Measurements from ENCODE around the gene RNF212. TPM values are rescaled to one million over a fixed set of nuclear protein-coding genes. Genes with fewer than 3 reads are reported as not detected.

The RNF212 gene
- total and polyA plus RNA-seq, 2 experiments from 2014 or later, result 17.0 to 20.6 TPM

GRCh38 chr4:1094336-1094690 lies 19.1 kb downstream of the RNF212 start (continued):
- no peak for TF ChIP-seq REST (IDR thresholded peaks at IDR 0.05; ENCODE audit: unreplicated experiment)
- TF ChIP-seq EZH2phosphoT487 (IDR thresholded peaks at IDR 0.05; ENCODE audit: unreplicated experiment), result no peak
- TF ChIP-seq ZNF114 (CRISPR knock-in tag; IDR thresholded peaks at IDR 0.05), result no peak
- no peak for TF ChIP-seq ETS1 (IDR thresholded peaks at IDR 0.05)
- no peak for TF ChIP-seq POLR2AphosphoS5 (IDR thresholded peaks at IDR 0.05; ENCODE audit: low read depth)
- TF ChIP-seq EZH2 (IDR thresholded peaks at IDR 0.05; ENCODE audit: low read depth, unreplicated experiment), result no peak
- no peak for TF ChIP-seq CTCF (conservative IDR thresholded peaks at IDR 0.05; ENCODE audit: low read depth in 2 of 2)
- TF ChIP-seq JUNB (IDR thresholded peaks at IDR 0.05; ENCODE audit: unreplicated experiment), result no peak

- H3K27ac Mint-ChIP-seq, result no peak overlapping the region
- H3K4me1 ChIP-seq (ENCODE audit: insufficient read depth), result no peaks in the 10 kb centered on the region
- H3K27me3 ChIP-seq (ENCODE audit: insufficient read depth), result no peaks in the 10 kb centered on the region
- no peaks in the 10 kb centered on the region for H3K79me2 ChIP-seq (replicated peaks; ENCODE audit: insufficient read depth)
- H3K4me1 Mint-ChIP-seq, result peaks cover 8% of the 10 kb centered on the region; the same call in 2 of the 3 replicates
- no peak overlapping the region for H3K4me3 Mint-ChIP-seq
- peaks cover 3% of the 10 kb centered on the region for H3K27me3 Mint-ChIP-seq (ENCODE audit: insufficient read depth, low read depth, poor library complexity)
- no peaks in the 10 kb centered on the region for H3K9me2 ChIP-seq (ENCODE audit: insufficient read depth)
- no peak overlapping the region for H3K4me2 ChIP-seq
- H3K36me3 Mint-ChIP-seq (ENCODE audit: low read depth), result peaks cover 10% of the 10 kb centered on the region
- no peaks in the 10 kb centered on the region for H4K20me1 ChIP-seq (replicated peaks; ENCODE audit: insufficient read depth)
- H2AFZ ChIP-seq, result no peak overlapping the region
- H3K4me3 ChIP-seq, result no peak overlapping the region
- H3K9me3 Mint-ChIP-seq, result peaks cover 16% of the 10 kb centered on the region
- H3F3A ChIP-seq (replicated peaks; ENCODE audit: low read depth), result no peaks in the 10 kb centered on the region
- H3K36me3 ChIP-seq (ENCODE audit: insufficient read depth), result no peaks in the 10 kb centered on the region
- DNase-seq (ENCODE audit: low spot score) (no peak), ATAC-seq (no peak)
- H3K27ac ChIP-seq (ENCODE audit: low read depth), result no peak overlapping the region
- TF ChIP-seq ZNF462 (CRISPR knock-in tag; IDR thresholded peaks at IDR 0.05) (no peak), POLR2AphosphoS5 (IDR thresholded peaks at IDR 0.05; ENCODE audit: low read depth) (no peak), NANOG (IDR thresholded peaks at IDR 0.05; ENCODE audit: borderline replicate concordance) (no peak)
These were observed 19.7 kb downstream of the RNF212 start for GRCh38 chr4:1093391-1094335.

Measured in GM23338 (cell line).